ENCODE data around the gene CUX1.
"Not testable (repeated sequence)": the region's sequence is repeated elsewhere in the genome, so short reads cannot be mapped to it uniquely, and the experiment has no call there.

The CUX1 gene

GRCh38 chr7:101783381-101784181, 33.8 kb upstream of the CUX1 start:
- no peak for DNase-seq (ENCODE audit: low read depth)
- TF ChIP-seq CTCF (IDR thresholded peaks at IDR 0.05; ENCODE audit: control insufficient read depth, insufficient read depth, low read depth, low read length, missing control alignments): no peak
- no peak overlapping the region for H3K4me3 ChIP-seq (ENCODE audit: control insufficient read depth, low read depth, low read length)

DNA sequence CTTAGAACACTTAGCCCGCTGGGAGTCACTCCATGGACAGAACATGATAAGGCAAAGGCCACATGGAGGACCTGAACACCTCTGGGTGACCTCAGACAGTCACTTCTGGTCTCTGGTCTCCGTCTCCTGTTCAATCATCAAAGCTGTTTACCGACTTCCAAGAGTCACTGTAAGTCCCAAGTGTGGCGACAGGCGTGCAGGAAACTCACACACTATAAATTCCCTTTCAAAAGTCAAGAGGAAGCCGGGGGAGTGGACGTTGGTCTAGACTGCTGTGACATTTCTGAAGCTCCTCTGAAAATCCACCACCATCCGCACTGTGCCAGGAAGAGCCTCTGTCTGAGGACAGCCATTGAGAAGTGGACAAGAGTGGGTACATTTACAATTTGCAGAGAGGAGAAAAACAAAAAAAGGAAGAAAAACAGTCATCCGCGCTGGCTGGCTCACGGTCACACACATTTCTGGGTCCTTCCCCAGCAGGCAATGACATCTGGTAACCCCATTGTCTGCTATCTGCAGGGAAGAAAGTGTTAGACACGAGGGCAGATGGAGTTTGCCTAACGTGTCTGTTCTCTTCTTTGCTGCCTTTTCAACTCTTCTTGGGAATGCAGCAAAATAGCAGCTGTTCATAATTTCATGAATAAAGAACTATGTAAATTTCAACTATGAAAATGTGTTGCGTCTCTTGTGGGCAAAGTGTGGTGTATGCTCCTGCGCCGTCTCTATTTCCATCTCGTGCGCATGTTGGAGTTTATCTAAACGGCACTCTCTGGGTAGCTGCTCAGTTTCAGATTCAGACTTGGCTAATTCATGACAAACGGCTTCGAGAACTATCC, 32.9 kb upstream of the CUX1 start:
- no peak overlapping the region for H3K4me3 ChIP-seq (ENCODE audit: control insufficient read depth, low read depth, low read length)
- DNase-seq (ENCODE audit: low read depth): no peak
- TF ChIP-seq CTCF (IDR thresholded peaks at IDR 0.05; ENCODE audit: control insufficient read depth, insufficient read depth, low read depth, low read length, missing control alignments): no peak

DNA sequence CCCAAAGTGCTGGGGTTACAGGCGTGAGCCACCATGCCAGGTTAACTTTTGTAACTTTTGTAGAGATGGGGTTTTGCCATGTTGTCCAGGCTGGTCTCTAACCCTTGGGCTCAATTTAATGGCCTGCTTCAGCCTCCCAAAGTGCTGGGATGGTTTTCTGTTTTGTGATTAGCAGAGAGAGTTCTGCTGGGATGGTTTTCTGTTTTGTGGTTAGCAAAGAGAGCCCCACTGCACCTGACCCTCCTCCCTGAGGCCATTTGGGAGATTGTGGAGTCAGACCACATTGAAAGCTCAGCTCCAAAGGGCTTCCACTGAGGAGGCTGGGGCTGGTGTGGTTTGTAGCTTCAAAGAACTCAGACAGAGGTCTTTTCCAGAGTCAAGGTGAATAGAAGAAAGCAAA, 29.6 kb upstream of the CUX1 start:
- H3K4me3 ChIP-seq (ENCODE audit: control insufficient read depth, low read depth, low read length): no peak overlapping the region
- TF ChIP-seq CTCF (IDR thresholded peaks at IDR 0.05; ENCODE audit: control insufficient read depth, insufficient read depth, low read depth, low read length, missing control alignments): no peak
- no peak for DNase-seq (ENCODE audit: low read depth)

GRCh38 chr7:101788517-101788916, 28.9 kb upstream of the CUX1 start:
- H3K4me3 ChIP-seq (ENCODE audit: control insufficient read depth, low read depth, low read length): no peak overlapping the region
- TF ChIP-seq CTCF (IDR thresholded peaks at IDR 0.05; ENCODE audit: control insufficient read depth, insufficient read depth, low read depth, low read length, missing control alignments): no peak
- no peak for DNase-seq (ENCODE audit: low read depth)

- DNase-seq (ENCODE audit: low read depth): no peak
- no peak overlapping the region for H3K4me3 ChIP-seq (ENCODE audit: control insufficient read depth, low read depth, low read length)
- no peak for TF ChIP-seq CTCF (IDR thresholded peaks at IDR 0.05; ENCODE audit: control insufficient read depth, insufficient read depth, low read depth, low read length, missing control alignments)
Measured at GRCh38 chr7:101790566-101791293, 26.7 kb upstream of the CUX1 start.

- H3K4me3 ChIP-seq (ENCODE audit: control insufficient read depth, low read depth, low read length): no peak overlapping the region
- peak; percentile 52 for DNase-seq (ENCODE audit: low read depth)
- no peak for TF ChIP-seq CTCF (IDR thresholded peaks at IDR 0.05; ENCODE audit: control insufficient read depth, insufficient read depth, low read depth, low read length, missing control alignments)
Measured at GRCh38 chr7:101792051-101792681, 25.3 kb upstream of the CUX1 start.

DNA sequence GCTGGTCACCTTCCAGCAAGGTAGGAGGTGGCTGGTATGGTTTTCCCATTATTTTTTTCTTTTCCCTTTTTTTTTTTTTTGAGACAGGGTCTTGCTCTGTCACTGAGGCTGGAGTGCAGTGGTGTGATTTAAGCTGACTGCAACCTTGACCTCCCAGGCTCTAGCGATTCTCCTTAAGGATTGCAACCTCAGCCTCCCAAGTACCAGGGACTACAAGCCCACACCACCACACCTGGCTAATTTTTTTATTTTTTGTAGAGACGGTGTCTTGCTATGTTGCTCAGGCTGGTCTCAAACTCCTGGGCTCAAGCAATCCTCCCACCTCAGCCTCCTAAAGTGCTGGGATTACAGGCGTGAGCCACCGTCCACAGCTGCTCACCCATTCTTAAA, 24.7 kb upstream of the CUX1 start:
- not testable (repeated sequence) for DNase-seq (ENCODE audit: low read depth)

More for the DNA sequence above, 24.7 kb upstream of the CUX1 start:
- not testable (repeated sequence) for H3K4me3 ChIP-seq (ENCODE audit: control insufficient read depth, low read depth, low read length)
